Thyroid gland (tissue), 4 donors: Measurements from ENCODE around the gene DNAJB6. TPM values are rescaled to one million over a fixed set of nuclear protein-coding genes. Genes with fewer than 3 reads are reported as not detected.

Experiments used
- DNase-seq, 2 donors: peaks; one replicate each; pipeline ENCODE4 v3.0.0-alpha.2; 2019
- H3K27ac ChIP-seq, 3 donors: fragments of 200-600 bp; sonication (generic); 1 replicate in 2 of 3; 2 replicates in 1 of 3; pipeline ENCODE4 v1.5.1; 2016 to 2019; ENCODE audit warnings: mild to moderate bottlenecking in 1 of 3, moderate library complexity in 1 of 3
- H3K27me3 ChIP-seq: fragments of 200-600 bp; sonication (generic); one replicate; pipeline ENCODE4 v1.5.1; 2019
- H3K36me3 ChIP-seq, 2 donors: fragments of 200-600 bp; sonication (generic); one replicate each; pipeline ENCODE4 v1.5.1; 2016 to 2019
- H3K4me1 ChIP-seq, 2 donors: fragments of 200-600 bp; sonication (generic); one replicate each; pipeline ENCODE4 v1.5.1; 2017 to 2019
- H3K4me3 ChIP-seq, 3 donors: fragments of 200-600 bp; sonication (generic); replicated peaks in 1 of 3; 1 replicate in 2 of 3; 2 replicates in 1 of 3; pipeline ENCODE4 v1.5.1; 2016; ENCODE audit warnings: mild to moderate bottlenecking in 1 of 3
- H3K9me3 ChIP-seq: fragments of 200-600 bp; sonication (generic); one replicate; pipeline ENCODE4 v1.5.1; 2017
- POLR2A ChIP-seq, 2 donors: fragments of 450-650 bp; IDR thresholded peaks; one replicate each; pipeline ENCODE4 v1.6.1; 2017; ENCODE audit warnings: antibody characterized with exemption in 2 of 2, mild to moderate bottlenecking in 2 of 2, moderate library complexity in 1 of 2
- WGBS, 2 donors: methylation state at CpG; one replicate each; pipeline ENCODE4 v1.1.5; 2017; 5-methylcytosine and 5-hydroxymethylcytosine counted together
- intact Hi-C: fragments of 100-400 bp; cut with DNase I; formaldehyde crosslinking; loops from one replicate; pipeline ENCODE4 v1.15.1; 2023
- total RNA-seq, 4 donors: library from RNA; depleted of rRNA; stranded (reverse); fragments of >200 nt; gene quantifications; one replicate each; pipeline ENCODE4 v1.2.3, GENCODE V29; 2016
- TF ChIP-seq, protein P1 (sequence below), 6 experiments: fragments of 200-600 bp in 3 of 6; fragments of 450-650 bp in 3 of 6; sonication (generic) in 3 of 6; IDR thresholded peaks; one replicate each; pipeline ENCODE4 v1.5.1; 2016 to 2019; ENCODE audit warnings: antibody characterized with exemption in 6 of 6, mild to moderate bottlenecking in 2 of 6, inconsistent platforms in 1 of 6, moderate library complexity in 1 of 6

DNAJB6 gene
- total RNA-seq, 4 donors from 2014 or later, result 80.7 to 92.7 (median 91.1) TPM

DNA sequence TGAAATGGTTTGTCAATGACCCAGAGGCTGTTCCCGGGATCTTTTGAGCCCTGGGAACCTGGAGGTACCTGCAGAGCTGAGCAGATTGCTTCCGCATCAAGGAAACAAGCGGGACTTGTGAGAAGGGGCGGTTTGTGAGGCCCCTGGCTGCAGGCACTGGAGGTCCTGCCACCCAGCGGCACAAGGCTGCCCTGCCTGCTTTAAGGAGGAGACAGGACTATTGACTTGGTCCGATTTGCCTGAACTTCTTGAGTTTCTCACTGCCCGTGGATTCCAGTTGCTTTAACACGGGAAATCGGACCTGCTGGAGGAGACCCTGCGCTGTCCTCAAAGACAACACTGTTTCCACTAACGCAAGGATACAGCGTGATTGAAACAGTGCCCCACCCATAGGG lies 130.1 kb downstream of the DNAJB6 start:
- Histone ChIP-seq H3K27me3 (no peaks in the 10 kb centered on the region), H3K36me3 (no peaks in the 10 kb centered on the region), H3K27ac (no peak overlapping the region), H3K9me3 (no peaks in the 10 kb centered on the region), H3K4me1 (no peaks in the 10 kb centered on the region), H3K4me3 (no peak overlapping the region)
- 65 to 72% methylated on average over 5 to 12 of the region's 12 CpGs for WGBS, 2 donors
- intact Hi-C loops, result no loop called here
- TF ChIP-seq POLR2A (IDR thresholded peaks at IDR 0.05), result no peak
- TF ChIP-seq, protein P1, sequence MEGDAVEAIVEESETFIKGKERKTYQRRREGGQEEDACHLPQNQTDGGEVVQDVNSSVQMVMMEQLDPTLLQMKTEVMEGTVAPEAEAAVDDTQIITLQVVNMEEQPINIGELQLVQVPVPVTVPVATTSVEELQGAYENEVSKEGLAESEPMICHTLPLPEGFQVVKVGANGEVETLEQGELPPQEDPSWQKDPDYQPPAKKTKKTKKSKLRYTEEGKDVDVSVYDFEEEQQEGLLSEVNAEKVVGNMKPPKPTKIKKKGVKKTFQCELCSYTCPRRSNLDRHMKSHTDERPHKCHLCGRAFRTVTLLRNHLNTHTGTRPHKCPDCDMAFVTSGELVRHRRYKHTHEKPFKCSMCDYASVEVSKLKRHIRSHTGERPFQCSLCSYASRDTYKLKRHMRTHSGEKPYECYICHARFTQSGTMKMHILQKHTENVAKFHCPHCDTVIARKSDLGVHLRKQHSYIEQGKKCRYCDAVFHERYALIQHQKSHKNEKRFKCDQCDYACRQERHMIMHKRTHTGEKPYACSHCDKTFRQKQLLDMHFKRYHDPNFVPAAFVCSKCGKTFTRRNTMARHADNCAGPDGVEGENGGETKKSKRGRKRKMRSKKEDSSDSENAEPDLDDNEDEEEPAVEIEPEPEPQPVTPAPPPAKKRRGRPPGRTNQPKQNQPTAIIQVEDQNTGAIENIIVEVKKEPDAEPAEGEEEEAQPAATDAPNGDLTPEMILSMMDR (IDR thresholded peaks at IDR 0.05), result no peak
- no peak for DNase-seq

Other genes with a start within 250 kb of the DNAJB6 start
- gene UBE3C, start 198.1 kb upstream of the DNAJB6 start, total RNA-seq, result 10 to 100 TPM; 50.3 to 75.0 (median 64.0) TPM